ENCODE measurements around the gene KDELR1. TPM values are rescaled to one million over a fixed set of nuclear protein-coding genes. Genes with fewer than 3 reads are reported as not detected.

The KDELR1 gene
- total RNA-seq, 3 donors from 2014 or later (not counting 1 experiment from before 2014, with no cell fraction given), result 41.5 to 47.5 (median 46.0) TPM

- Mint-ChIP-seq H3K9me3 (peaks cover 0 to 3% of the 10 kb centered on the region in 2 donors), H3K36me3 (no peaks in the 10 kb centered on the region), H3K4me1 (peaks cover 28 to 60% of the 10 kb centered on the region in 2 donors), H3K4me3 (no peak overlapping the region), H3K27me3 (ENCODE audit: low read depth in 2 of 2) (peaks cover 12 to 43% of the 10 kb centered on the region in 2 donors), H3K27ac (peak overlapping the region in 1 of 2 donors; percentile 24)
- DNase-seq, result no peak
- H3K27me3 ChIP-seq (ENCODE audit: control insufficient read depth, insufficient read depth, low read length), result peaks cover 37% of the 10 kb centered on the region
- TF ChIP-seq CTCF (IDR thresholded peaks at IDR 0.05), result no peak
- peaks cover 65% of the 10 kb centered on the region for H3K4me1 ChIP-seq (ENCODE audit: control insufficient read depth, insufficient read depth, low read length)
- H3K36me3 ChIP-seq (ENCODE audit: control insufficient read depth, insufficient read depth, low read length), result no peaks in the 10 kb centered on the region
- no peaks in the 10 kb centered on the region for H3K9me3 ChIP-seq (ENCODE audit: control insufficient read depth, insufficient read depth, low read length)
- no peak for ATAC-seq
- intact Hi-C loops (cut with micrococcal nuclease), result no loop called here
- WGBS (ENCODE audit: insufficient coverage), result 60% methylated on average over 24 of the region's 24 CpGs
- H3K27ac ChIP-seq (ENCODE audit: low read length), result no peak overlapping the region
- H3K4me3 ChIP-seq (ENCODE audit: low read length), result no peak overlapping the region
Measured at GRCh38 chr19:48396016-48396823, 4.9 kb upstream of the KDELR1 start.

GRCh38 chr19:48395499-48395898, 4.1 kb upstream of the KDELR1 start:
- DNase-seq, result peak in 1 of 2 donors; percentile 30
- peak overlapping the region in 1 of 2 donors; percentile 24 for H3K27ac Mint-ChIP-seq

GRCh38 chr19:48395170-48395455, 3.8 kb upstream of the KDELR1 start:
- DNase-seq (peak in 1 of 2 donors; percentile 23), ATAC-seq (no peak)
- H3K9me3 Mint-ChIP-seq, result peaks cover 0 to 3% of the 10 kb centered on the region in 2 donors
- Histone ChIP-seq H3K36me3 (ENCODE audit: control insufficient read depth, insufficient read depth, low read length) (no peaks in the 10 kb centered on the region), H3K27ac (ENCODE audit: low read length) (no peak overlapping the region), H3K27me3 (ENCODE audit: control insufficient read depth, insufficient read depth, low read length) (peaks cover 37% of the 10 kb centered on the region), H3K9me3 (ENCODE audit: control insufficient read depth, insufficient read depth, low read length) (no peaks in the 10 kb centered on the region), H3K4me3 (ENCODE audit: low read length) (no peak overlapping the region), H3K4me1 (ENCODE audit: control insufficient read depth, insufficient read depth, low read length) (peaks cover 71% of the 10 kb centered on the region)
- WGBS (ENCODE audit: insufficient coverage), result 11% methylated on average over 5 of the region's 6 CpGs
- intact Hi-C loops (cut with micrococcal nuclease), result no loop called here
- H3K4me1 Mint-ChIP-seq, result peaks cover 31 to 71% of the 10 kb centered on the region in 2 donors
- H3K4me3 Mint-ChIP-seq, result no peak overlapping the region
- no peaks in the 10 kb centered on the region for H3K36me3 Mint-ChIP-seq
- no peak for TF ChIP-seq CTCF (IDR thresholded peaks at IDR 0.05)
- peaks cover 12 to 43% of the 10 kb centered on the region in 2 donors for H3K27me3 Mint-ChIP-seq (ENCODE audit: low read depth in 2 of 2)
- H3K27ac Mint-ChIP-seq, result peak overlapping the region in 1 of 2 donors; percentile 24

More at GRCh38 chr19:48395499-48395898, 4.1 kb upstream of the KDELR1 start:
- Histone ChIP-seq H3K27me3 (ENCODE audit: control insufficient read depth, insufficient read depth, low read length) (peaks cover 37% of the 10 kb centered on the region), H3K4me3 (ENCODE audit: low read length) (no peak overlapping the region), H3K9me3 (ENCODE audit: control insufficient read depth, insufficient read depth, low read length) (no peaks in the 10 kb centered on the region), H3K36me3 (ENCODE audit: control insufficient read depth, insufficient read depth, low read length) (no peaks in the 10 kb centered on the region), H3K4me1 (ENCODE audit: control insufficient read depth, insufficient read depth, low read length) (peaks cover 71% of the 10 kb centered on the region), H3K27ac (ENCODE audit: low read length) (no peak overlapping the region)
- intact Hi-C loops (cut with micrococcal nuclease), result no loop called here
- no peak for TF ChIP-seq CTCF (IDR thresholded peaks at IDR 0.05)
- ATAC-seq, result no peak
- peak overlapping the region; percentile 21 for H3K4me3 Mint-ChIP-seq
- H3K36me3 Mint-ChIP-seq, result no peaks in the 10 kb centered on the region
- peaks cover 0 to 3% of the 10 kb centered on the region in 2 donors for H3K9me3 Mint-ChIP-seq
- 19% methylated on average over 8 of the region's 9 CpGs for WGBS (ENCODE audit: insufficient coverage)
- peaks cover 30 to 67% of the 10 kb centered on the region in 2 donors for H3K4me1 Mint-ChIP-seq
- H3K27me3 Mint-ChIP-seq (ENCODE audit: low read depth in 2 of 2), result peaks cover 12 to 43% of the 10 kb centered on the region in 2 donors

Measured in natural killer cell (primary cell).